ENCODE data around the gene LMTK3.

Gene LMTK3, protein sequence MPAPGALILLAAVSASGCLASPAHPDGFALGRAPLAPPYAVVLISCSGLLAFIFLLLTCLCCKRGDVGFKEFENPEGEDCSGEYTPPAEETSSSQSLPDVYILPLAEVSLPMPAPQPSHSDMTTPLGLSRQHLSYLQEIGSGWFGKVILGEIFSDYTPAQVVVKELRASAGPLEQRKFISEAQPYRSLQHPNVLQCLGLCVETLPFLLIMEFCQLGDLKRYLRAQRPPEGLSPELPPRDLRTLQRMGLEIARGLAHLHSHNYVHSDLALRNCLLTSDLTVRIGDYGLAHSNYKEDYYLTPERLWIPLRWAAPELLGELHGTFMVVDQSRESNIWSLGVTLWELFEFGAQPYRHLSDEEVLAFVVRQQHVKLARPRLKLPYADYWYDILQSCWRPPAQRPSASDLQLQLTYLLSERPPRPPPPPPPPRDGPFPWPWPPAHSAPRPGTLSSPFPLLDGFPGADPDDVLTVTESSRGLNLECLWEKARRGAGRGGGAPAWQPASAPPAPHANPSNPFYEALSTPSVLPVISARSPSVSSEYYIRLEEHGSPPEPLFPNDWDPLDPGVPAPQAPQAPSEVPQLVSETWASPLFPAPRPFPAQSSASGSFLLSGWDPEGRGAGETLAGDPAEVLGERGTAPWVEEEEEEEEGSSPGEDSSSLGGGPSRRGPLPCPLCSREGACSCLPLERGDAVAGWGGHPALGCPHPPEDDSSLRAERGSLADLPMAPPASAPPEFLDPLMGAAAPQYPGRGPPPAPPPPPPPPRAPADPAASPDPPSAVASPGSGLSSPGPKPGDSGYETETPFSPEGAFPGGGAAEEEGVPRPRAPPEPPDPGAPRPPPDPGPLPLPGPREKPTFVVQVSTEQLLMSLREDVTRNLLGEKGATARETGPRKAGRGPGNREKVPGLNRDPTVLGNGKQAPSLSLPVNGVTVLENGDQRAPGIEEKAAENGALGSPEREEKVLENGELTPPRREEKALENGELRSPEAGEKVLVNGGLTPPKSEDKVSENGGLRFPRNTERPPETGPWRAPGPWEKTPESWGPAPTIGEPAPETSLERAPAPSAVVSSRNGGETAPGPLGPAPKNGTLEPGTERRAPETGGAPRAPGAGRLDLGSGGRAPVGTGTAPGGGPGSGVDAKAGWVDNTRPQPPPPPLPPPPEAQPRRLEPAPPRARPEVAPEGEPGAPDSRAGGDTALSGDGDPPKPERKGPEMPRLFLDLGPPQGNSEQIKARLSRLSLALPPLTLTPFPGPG (N-terminal part only)

DNA sequence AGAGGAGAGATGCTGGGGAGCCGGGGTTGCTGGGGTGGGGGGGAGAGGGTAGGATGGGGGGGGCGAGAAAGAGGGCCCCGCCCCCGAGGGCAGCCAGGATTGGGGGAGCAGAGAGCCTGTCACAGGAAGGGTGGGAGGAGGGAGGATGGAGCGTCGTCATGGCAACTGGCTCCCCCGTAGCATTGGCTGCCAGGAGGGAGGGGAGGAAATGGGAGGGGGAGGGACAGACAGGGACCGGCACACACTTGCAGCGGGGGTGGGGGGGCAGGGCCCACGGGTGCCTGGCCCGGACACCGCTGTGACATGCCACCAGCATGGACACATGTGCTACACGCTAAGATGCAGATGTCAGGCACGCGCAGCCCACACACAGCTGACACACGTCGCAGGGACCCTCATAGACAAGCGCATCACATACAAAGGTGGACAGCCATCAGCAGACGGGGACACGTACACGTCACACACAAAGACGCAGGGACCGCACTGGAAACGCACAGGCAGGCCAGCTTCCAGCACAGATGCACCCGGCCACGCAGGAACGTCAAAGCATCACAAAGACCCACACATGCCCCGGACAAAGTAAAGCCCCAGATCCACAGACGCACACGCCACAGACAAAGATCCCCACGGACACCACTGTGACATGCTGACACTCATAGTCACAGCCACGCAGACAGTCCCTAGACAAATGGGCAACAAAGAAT, at the start of gene LMTK3:
LMTK3 (minus strand) TSS at position 36 of the 704 bp plus-strand sequence. CDS start 259 bp downstream, outside the sequence.
- DNase-seq (ENCODE audit: low read depth): peak; percentile 70

DNA sequence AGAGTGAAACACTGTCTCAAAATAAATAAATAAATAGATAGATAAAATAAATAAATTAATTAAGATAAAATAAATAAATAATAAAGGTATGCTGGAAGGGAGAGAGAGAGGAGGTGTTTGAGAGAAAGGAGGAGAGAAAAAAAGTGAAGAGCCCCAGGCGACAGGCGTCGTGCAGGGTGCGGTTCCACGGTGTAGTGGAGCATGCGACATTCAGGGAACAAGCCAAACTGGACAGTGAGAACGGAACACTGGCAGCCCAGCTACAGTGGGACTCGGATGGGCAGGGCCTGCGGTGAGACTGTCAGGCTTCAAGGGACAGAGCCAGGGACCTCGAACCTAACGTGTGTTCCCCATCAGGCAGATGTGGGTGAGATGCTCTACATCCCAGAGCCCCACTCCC, 49.8 kb upstream of the LMTK3 start:
- DNase-seq (ENCODE audit: low read depth): no peak

DNA sequence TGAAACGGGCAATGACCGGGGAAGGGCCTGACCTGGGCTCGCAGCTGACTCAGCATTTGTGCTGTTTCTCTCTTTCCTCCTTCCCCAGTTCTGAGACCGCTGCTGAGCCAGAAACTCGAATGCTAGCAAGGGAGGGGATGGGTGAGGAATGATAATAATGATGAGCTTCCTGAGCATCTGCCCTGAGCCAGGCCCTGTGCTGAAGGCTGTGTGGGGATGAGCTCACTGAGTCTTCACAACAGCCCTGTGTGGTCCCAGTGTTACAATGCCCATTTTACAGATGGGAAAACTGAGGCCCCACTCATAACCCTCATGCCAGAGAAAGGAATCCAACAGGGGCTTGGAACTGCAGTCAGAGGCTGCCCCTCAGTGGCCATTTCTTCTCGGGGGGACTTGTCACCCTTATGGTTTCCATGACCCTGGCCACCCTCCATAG, 48.5 kb upstream of the LMTK3 start:
- no peak for DNase-seq (ENCODE audit: low read depth)

DNA sequence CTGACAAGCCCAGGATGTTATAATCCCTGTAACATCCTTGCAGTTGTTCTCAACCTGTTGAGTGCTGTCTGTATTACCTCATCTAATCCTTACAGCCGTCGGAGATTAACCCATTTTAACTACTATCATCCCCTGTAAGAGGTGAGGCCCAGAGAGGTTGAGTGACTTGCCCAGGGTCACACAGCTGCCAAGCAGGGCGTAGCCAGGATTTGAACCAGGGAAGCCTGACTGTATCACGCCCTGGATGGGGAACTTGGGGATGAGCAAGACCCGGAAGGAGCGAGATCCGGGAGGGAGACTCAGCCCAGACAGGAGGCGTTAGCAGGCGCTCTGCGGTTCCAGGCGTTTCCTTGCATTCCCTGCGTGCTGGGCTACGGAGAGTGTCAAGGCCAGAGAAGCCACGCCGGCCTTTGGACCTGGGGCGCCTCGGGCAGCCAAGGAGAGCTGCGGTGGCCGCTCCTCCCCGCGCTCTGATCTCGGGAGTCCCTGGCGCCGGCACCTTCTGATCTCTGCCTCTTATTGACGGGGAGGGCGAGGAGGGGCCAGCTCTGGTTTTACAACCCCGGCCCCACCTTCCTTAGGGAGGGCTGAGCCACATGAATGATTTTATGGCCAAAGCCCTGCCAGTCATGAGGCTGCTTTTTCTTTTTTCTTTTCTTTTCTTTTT, 46.5 kb upstream of the LMTK3 start:
- DNase-seq (ENCODE audit: low read depth): no peak

DNA sequence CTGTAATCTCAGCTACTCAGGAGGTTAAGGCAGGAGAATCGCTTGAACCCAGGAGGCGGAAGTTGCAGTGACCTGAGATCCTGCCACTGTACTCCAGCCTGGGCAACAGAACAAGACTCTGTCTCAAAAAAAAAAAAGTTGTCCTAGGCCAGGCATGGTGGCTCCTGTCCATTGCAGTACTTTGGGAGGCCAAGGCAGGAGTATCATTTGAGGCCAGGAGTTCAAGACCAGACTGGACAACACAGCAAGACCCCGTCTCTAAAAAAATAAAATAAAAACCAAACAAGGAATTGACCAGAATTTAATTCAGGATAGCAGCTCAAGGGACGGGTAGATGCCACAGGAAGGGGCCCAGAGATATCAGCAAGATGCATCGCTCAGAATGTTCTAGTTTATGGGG, 45.2 kb upstream of the LMTK3 start:
- DNase-seq (ENCODE audit: low read depth): no peak

DNA sequence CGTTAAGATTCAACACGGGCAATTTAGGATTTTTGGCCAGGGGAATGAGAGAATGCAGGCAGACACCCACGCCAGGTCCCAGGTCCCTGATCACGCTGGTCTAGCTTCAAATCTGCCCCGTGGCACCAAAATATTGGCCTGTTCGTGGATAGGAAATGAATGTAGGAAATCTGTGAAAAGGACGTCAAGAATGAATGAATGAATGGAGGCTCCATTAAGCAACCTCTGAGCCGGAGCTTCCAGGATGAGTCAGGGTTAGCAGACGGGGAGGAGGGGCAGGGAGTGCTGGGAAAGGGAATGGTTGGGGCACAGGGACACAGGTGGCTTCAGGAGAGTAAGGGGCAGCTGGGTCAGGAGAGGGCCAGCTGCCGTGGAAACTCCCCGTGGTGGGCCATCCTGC, 44.5 kb upstream of the LMTK3 start:
- no peak for DNase-seq (ENCODE audit: low read depth)

DNA sequence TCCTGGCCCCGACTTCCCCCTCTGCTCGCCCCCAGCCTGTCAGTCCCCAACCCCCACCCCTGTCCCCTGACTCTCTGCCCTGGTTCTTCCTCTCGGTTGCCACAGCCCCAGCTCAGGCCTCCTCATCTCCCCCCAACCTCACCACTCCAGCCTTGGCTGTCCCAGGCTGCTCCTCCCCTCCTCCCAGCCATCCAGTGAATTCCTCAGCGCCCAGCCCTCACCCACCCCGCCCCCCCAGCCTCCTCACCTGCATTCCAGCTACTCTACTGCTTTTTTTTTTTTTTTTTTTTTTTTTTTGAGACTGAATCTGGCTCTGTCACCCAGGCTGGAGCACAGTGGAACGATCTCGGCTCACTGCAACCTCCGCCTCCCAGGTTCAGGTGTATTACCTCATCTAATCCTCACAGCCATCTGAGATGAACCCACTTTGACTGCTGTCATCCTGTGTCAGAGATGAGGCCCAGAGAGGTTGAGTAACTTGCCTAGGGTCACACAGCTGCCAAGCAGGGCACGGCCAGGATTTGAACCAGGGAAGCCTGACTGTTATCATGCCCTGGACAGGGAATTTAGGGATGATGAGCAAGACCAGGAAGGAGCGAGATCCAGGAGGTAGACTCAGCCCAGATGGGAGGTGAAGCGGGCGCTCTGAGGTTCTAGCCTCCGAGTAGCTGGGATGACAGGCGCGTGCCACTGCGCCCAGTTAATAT, 42.9 kb upstream of the LMTK3 start:
- no peak for DNase-seq (ENCODE audit: low read depth)

DNA sequence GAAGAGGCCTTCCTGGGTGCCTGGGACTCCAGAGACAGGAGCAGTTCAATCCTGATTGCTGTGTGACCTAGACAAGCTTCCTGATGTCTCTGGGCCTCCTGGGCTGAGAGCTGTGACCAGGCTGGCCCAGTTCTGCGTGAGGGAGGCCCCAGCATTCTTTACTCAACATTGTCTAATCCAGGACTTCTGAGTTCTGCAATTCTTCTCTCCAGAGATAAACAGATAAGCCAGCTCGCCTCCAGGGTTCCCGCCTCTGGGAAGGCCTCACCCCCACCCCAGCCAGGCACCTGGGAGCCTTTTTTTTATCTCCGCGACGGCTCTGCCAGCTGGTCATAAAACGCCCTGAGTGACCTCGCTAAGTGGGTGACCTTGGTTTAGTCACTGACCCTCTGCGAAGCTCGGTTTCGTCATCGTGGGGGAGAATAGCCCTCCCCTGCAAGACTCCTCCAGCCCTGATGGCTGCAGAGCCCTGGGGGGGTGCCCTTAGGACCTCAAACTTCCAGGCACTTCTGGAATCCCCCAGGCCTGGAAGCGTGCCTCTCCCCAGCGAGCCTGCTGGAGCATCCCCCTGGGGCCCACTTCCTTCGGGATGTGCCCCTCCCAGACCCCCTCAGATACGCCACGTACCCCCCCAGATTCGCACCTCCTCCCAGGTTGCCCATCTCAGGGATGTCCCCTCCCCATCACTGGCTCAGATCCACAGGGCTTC, 42.2 kb upstream of the LMTK3 start:
- no peak for DNase-seq (ENCODE audit: low read depth)

DNA sequence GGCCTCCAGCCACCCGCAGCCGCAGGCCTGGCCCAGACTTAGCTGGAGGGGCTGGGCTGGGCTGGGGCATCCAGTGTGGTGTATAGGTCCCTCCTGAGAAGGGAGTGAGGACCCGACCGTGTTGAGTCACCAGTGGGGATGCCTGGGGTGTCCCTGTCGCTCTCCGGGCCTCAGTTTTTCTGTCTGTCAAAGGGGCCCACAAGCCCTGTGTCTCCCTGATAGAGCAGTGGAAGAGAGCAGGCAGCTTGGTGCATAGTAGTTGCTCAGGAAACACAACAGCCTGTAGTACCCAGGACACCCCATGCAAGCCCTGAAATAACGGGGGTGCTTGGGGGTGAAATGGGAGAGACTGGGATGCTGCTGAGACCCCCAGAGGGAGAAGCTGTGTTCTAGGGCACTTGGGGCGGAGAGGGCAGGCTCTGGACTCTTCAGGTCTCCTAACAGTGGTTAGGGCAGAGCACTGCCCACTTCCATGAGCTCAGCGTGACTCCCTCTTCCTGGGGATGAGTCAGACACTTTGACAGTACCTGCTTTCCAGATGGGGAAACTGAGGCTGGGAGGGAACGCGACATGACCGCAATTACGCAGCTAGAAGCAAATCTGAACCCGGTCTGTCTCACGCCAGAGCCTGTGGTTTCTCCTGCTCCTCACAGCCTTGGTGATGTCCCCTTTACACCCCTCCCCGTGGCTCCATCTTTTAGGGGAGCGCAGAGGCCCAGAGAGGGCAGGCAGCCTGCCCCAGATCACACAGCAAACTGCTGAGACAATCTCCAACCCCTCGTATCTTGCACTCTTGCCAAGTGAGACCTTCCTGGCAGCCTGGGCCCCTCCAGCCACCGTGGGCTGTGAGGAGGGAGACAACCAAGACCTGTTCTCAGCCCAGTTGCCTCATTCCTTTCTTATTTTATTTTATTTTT, 41.0 kb upstream of the LMTK3 start:
- DNase-seq (ENCODE audit: low read depth): no peak

DNA sequence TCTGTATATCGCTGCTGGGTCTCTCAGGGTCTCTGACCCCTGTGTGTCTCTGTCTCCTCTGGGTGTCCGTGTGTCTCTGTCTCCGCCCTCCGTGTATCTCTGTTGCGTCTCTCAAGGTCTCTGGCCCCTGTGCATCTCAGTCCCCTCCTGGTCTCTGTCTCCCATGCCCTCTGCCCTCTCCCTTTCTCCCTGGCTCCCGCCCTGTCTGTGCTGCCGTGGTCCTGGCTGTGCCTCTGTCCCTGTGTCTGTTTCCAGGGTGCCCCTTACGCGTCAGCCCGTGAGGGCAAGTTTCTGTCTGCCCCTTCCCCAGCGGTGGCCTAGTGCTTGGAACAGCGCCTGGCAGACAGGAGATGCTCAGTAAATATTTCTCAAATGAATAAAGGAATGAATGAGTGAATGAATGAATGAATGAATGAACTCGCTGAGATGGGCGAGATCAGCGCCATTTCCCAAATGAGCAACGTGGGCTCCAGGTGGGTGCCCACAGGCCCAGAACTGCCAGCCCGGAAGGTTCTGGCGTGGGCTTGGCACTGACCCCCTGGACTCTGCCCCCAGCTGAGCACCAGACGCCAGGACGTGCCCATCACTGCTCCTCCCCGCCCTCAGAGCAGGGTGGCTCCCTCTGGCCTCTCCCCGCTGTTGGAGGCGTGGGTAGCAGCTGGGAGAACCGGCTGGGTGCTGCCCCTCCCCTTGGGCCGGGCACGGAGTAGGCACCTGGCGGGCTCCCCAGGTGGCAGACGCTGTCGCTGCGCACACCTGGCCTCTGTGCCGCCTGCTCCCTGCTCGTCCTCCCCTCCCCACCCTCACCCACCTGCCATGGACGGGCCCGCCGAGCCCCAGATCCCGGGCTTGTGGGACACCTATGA, 40.0 kb upstream of the LMTK3 start, which contains the start of gene SULT2B1:
SULT2B1 (plus strand) TSS at position 736 of the 866 bp plus-strand sequence; CDS start at position 817, 81 bp downstream.
- no peak for DNase-seq (ENCODE audit: low read depth)

DNA sequence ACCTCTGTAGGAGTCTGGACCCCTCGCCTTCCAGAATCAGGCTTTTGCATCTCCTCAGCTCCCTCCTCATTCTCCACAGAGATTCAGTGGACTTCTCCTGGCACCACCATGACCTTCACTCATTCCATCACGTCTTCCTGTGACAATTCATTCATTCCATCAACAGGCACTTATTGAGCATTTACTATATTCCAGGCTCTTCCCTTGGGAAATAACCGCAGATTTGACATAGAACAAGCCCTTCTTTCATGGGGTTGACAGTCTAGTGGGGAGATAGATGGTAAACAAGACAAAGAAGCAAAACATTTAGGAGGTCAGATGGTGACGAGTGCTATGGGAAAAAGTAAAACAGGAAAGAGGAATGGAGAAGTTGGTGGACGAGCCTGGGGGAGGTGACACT, 37.7 kb upstream of the LMTK3 start:
- DNase-seq (ENCODE audit: low read depth): no peak

DNA sequence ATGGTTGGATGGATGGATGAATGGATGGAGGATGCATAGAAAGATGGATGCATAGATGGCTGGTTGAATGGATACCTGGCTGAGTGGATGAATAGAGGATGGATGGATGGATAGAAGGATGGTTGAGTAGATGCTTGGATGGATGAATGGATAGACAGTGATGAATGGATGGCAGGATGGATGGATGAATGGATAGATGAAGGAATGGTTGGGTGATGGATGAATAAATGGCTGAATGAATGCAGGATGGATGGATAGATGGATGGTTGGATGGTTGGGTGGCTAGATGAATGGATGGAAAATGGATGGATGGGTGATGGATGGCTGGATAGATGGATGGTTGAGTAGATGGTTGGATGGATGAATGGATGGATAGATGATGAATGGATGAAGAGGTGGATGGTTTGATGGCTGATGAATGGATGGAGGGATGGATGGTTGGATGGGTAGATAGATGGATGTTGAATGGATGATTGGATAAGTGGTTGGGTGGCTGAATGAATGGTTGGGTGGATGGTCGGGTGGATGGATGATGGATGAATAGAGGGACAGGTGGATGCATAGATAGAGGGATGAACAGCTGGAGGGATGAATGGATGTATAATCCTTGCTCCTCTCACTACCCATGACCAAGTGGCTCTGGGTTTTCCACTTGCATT, 36.7 kb upstream of the LMTK3 start:
- no peak for DNase-seq (ENCODE audit: low read depth)

DNA sequence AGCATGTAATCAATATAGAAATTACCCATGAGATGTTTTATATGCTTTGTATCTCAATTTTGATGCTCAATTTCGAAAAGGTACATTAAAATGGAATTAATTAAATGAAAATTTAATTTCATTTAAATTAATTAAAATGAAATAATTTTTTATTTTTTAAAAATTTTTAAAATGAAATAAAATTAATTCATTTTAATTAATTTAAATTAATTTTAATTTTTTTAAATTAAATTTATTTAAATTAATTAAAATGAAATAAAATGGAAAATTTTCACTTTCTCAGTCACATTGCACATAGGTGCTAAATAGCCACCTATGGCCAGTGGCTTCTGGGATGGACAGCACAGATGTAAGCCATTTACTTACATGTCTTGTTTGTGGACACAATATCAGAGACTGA, 36.1 kb upstream of the LMTK3 start:
- DNase-seq (ENCODE audit: low read depth): no peak

DNA sequence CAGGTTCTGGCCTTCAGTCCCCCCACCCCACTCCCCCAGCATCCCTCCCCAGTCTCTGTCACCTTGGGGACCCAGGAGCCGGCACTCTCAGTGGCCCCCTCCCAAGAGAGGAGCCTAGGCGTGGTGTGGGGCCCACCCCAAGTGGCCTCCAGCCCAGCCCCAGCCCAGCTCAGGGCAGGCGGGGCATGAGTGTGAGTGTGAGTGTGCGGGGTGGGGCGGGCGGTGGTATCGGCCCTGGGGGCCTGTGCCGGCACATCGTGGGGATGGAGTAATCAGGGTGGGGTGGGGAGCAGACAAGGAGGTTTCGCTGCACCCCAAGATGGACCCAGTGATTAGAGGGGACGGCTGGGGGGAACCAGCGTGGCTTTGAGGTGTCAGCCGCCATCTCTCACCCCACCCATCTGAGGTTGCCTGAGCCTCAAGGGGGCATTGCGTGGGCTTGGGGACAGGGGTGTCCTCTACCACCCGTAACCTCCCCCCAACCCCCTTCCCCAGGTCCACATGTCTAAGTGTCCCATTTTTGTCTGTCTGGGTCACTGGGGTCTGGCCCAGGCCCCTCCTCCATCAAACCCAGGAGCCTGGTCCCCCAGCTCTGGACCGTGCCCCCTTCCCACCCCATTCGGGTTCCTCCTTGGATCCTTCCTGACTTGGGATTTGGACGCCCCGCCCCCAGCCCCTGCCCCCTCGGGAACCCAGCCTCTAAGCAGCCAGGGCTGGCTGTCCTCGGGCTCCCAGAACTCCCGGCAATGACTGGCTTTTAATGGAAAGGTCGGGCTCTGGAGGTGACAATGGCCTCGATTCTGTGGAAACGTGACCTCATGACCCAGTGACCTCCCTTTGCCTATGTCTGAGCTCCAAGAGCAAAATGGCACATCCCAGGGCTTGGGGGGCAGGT, 33.5 kb upstream of the LMTK3 start:
- DNase-seq (ENCODE audit: low read depth): no peak

DNA sequence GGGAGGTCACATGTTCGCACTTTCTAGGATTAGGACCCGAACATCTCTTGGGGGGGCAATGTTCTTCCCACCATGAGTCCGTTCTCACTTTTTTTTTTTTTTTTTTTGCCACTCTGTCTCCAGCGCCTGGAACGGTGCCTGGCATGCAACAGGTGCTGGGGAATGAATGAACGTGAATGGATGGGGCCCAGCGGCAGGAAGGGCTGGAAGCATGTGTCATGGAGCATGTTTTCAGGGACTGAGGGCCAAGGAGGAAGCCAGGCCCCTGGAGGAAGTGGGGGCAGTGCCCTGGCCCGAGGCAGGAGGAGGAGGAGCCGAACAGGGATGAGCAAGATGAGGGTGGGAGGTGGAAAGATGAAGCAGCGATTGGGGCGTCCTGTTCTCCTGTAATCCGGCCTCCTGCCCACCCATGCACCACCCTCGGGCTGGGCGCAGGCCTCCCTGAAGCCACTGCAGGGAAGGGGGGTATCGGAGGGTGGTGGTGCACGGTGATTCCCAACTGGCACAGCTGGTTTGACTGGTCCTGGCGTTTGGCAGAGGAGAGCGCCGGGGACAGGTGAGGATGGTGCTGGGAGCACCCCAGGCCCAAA, 31.6 kb upstream of the LMTK3 start:
- no peak for DNase-seq (ENCODE audit: low read depth)

DNA sequence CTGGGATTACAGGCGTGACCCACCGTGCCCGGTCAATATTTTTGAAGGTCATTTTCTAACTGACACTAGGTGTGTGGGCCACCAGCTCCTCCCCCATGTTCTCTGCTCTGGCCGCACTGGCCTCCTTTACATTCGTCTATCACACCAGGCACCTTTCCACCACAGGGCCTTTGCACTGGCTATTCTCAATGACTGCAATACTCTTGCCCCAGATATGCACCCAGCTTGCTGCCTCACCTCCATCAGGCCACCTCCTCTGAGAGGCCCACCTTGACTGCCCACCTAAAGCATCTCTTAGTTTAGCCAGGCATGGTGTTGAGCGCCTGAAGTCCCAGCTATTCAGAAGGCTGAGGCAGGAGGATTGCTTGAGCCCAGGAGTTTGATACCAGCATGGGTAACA, 30.2 kb upstream of the LMTK3 start:
- no peak for DNase-seq (ENCODE audit: low read depth)
